GM12872 (cell line): Measurements from ENCODE around the gene TLL1.

Source experiments
- TF ChIP-seq, protein P1 (sequence below): IDR thresholded peaks from 3 replicates; pipeline ENCODE4 v1.5.1; 2011; ENCODE audit warnings: low read depth, mild to moderate bottlenecking, low read length, moderate library complexity; ENCODE audit not compliant: insufficient read depth

TLL1 gene

DNA sequence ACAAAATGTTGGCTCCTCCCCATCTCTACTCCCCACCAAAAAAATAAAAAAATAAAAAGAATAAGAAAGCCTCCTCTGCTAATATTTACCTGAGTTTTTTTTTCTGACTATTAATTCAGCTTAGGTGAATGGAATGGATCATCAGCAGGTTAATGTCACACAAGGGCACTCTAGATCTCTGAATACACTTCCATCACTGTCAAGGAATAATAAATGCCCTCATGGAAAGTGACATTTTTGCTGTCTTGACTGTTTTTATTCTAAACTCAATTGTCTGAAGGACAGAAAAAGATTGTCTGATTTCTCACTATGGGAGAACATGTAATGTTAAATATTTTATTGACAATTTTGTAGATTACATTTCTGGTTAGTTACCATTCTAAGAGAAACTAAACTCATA lies 30.4 kb upstream of the TLL1 start:
- TF ChIP-seq, protein P1, sequence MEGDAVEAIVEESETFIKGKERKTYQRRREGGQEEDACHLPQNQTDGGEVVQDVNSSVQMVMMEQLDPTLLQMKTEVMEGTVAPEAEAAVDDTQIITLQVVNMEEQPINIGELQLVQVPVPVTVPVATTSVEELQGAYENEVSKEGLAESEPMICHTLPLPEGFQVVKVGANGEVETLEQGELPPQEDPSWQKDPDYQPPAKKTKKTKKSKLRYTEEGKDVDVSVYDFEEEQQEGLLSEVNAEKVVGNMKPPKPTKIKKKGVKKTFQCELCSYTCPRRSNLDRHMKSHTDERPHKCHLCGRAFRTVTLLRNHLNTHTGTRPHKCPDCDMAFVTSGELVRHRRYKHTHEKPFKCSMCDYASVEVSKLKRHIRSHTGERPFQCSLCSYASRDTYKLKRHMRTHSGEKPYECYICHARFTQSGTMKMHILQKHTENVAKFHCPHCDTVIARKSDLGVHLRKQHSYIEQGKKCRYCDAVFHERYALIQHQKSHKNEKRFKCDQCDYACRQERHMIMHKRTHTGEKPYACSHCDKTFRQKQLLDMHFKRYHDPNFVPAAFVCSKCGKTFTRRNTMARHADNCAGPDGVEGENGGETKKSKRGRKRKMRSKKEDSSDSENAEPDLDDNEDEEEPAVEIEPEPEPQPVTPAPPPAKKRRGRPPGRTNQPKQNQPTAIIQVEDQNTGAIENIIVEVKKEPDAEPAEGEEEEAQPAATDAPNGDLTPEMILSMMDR, result no peak

DNA sequence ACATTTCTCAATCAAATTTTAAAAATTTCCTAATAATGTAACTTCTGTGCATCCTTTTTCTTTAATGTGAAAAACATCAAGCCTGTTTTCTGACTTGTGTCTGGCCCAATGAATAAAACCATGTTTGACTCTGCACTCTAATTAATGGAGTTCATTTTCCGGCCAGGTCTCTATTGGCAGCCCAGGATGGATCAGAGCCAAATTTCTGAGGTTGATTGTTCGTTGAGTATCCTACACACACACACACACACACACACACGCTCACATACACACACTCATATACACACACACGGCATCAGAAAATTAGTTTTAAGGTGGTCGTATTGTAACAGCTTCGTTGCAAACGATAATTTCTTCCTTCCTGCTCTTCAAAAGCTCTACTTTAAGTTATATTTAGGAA lies 28.9 kb upstream of the TLL1 start:
- TF ChIP-seq, protein P1, result no peak

DNA sequence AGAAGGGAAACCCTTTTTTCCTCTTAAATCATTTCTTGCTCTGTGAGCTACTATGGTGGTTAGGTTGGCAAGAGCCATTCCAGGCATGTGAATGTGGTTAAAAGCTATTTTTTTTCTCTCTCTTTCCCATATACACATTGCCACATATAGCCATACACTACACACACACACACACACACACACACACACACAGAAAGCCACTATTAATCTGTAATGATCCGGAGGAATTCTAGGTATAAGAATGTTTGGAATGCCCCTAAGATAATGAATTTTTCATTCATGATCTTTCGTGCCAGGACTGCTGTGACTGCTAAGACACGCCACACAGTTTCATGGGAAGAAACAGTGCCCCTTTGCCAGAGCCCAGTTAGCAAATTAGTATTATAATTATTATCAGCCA lies 21.8 kb upstream of the TLL1 start:
- TF ChIP-seq, protein P1, result no peak

DNA sequence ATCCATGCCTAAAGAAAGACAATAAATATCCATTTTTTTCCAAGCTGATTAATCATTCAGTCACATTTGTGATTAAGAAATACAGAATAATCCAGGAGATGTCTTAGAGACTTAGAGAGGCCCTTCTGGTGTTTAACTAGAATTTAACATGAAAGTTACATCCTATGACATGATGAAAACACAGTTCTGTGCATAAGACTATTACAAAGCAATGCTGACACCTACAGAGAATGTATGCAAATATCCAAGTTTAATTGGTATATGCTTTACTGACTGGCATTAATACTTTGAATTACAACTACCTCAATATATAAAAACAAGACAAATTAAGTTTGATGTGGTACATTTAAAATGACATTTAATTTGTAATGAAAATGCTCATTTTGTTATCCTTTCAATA lies 17.8 kb upstream of the TLL1 start:
- TF ChIP-seq, protein P1, result no peak

DNA sequence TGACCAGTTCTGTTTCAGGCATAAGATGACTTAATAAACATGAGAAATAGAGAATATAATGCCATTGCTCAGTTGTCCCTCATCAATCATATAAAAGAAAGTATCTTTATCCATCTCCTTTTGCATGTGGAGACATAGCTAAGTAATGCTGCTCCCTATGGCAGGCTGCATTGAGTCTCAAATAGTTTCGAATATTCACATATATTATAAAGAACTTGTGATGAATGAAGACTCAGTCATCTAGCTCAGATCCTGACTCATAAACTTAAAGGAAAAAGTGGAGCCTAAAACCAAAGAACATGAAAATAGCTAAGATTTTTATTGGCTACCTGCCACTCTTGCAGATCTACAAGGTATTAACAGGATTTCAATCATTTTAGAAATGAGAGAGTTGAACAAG lies 11.7 kb upstream of the TLL1 start:
- TF ChIP-seq, protein P1, result no peak

DNA sequence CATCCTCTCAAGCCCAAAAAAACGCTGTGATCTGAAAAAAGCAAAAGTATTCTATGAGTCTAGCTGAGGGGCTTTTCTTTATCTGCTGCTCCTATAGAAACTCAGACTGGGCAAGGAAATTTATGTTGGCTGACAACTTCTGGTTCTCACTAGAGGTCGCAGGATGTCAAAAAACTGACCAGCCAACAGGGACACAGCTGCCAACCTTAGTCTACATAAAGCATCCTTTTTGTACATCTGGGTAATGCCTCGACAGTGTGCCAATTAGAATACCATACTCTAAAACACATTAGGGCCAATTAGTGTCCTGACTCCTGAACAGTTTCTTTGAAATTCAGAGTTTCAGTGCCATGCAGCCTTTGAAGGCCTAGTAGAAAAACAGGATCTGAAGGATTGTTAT lies 8.8 kb upstream of the TLL1 start:
- TF ChIP-seq, protein P1, result no peak

DNA sequence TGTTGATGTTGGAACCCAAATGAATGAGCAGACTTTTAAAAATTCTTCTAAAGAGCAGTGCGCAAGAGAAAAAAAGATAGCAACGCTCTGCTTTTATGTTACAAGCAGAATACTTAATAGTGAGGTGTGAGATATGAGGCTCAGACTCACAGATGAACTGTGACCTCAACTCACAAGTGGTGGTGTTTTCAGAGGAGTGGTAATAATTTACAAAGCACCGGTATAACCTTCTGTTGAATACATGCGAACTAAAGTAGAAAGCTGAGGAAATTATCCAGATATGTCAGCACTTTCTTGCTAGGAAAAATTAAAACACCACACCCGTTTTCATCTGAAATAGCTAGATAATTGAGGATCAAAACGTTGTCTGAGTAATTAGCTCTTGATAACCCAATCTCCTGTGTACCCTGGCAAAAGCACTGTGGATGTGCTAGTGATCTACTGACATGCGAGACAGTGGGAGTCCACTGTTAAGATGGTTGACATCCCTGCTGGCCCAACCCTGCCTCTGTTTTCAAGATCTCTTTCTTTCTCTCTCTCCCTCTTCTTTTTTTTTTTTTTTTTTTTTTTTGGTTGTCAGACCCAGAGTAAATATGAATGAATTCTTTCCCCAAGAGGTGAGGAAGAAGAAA lies 6.9 kb upstream of the TLL1 start:
- TF ChIP-seq, protein P1, result no peak
